Right renal cortex interstitium (tissue), 3 donors: Measurements from ENCODE around the gene ABHD8. TPM values are rescaled to one million over a fixed set of nuclear protein-coding genes. Genes with fewer than 3 reads are reported as not detected.
"Not testable (repeated sequence)": the region's sequence is repeated elsewhere in the genome, so short reads cannot be mapped to it uniquely, and the experiment has no call there.

Experiments
- DNase-seq, 3 donors: peaks; one replicate each; pipeline ENCODE4 v3.0.0-alpha.2; 2013; ENCODE audit warnings: low read depth in 3 of 3, low spot score in 2 of 3
- polyA plus RNA-seq, 3 donors: library from polyadenylated mRNA; unstranded; fragments of 120-200 nt; gene quantifications; one replicate each; pipeline ENCODE4 v1.2.1, GENCODE V29; 2013; ENCODE audit not compliant: insufficient read length in 3 of 3

The ABHD8 gene
- polyA plus RNA-seq, 3 donors: 6.6 to 8.5 (median 7.0) TPM

- DNase-seq: no peak
These were observed 646 bp downstream of the ABHD8 start for GRCh38 chr19:17302391-17303166.

DNA sequence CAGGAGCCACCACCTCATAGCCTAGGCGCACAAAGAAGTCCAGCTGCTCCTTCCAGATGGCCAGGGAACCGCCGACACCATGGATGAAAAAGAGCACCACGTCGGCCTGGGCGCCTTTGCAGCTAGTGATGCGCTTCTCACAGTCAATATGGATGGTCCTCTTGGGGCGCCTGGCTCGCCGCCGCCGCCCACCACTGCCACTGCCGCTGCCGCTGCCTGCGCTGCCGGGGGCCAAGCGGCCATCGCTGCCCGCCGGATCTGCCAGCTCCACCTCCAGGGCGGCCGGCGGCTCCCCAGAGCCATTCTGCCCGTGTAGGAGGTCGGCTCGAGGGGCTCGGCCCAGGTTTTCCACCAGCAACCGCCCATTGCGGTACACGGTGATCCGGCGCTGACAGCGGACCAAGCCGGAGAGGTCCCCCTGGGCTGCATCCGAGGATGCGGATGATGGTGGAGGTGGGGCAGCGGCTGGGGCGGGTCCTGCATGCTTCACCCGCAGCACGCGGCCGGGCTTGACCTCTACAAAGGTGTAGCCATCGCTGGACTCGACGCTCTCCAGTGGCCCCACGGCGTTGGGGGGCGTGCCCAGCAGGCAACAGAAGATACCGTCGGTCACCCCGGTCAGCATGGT is 2.1 kb downstream of the ABHD8 start:
- DNase-seq: no peak

- DNase-seq: no peak
These were observed 6.2 kb downstream of the ABHD8 start for GRCh38 chr19:17296976-17297375.

- DNase-seq: no peak
These were observed 7.0 kb downstream of the ABHD8 start for GRCh38 chr19:17296273-17296672.

DNA sequence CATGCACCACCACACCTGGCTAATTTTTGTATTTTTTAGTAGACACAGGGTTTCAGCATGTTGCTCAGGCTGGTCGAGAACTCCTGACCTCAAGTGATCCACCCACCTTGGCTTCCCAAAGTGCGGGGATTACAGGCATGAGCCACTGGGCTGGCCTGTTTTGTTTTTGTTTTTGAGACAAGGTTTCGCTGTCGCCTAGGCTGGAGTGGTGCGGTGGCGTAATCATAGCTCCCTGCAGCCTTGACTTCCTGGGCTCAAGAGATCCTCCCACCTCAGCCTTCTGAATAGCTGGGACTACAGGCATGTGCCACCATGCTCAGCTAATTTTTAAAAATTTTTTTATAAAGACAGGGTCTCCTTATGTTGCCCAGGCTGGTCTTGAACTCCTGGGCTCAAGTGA is 7.7 kb downstream of the ABHD8 start:
- DNase-seq: not testable (repeated sequence)

- DNase-seq: no peak
These were observed 9.0 kb downstream of the ABHD8 start for GRCh38 chr19:17294051-17294891.

- DNase-seq: no peak
These were observed 9.6 kb downstream of the ABHD8 start for GRCh38 chr19:17293605-17294004.

DNA sequence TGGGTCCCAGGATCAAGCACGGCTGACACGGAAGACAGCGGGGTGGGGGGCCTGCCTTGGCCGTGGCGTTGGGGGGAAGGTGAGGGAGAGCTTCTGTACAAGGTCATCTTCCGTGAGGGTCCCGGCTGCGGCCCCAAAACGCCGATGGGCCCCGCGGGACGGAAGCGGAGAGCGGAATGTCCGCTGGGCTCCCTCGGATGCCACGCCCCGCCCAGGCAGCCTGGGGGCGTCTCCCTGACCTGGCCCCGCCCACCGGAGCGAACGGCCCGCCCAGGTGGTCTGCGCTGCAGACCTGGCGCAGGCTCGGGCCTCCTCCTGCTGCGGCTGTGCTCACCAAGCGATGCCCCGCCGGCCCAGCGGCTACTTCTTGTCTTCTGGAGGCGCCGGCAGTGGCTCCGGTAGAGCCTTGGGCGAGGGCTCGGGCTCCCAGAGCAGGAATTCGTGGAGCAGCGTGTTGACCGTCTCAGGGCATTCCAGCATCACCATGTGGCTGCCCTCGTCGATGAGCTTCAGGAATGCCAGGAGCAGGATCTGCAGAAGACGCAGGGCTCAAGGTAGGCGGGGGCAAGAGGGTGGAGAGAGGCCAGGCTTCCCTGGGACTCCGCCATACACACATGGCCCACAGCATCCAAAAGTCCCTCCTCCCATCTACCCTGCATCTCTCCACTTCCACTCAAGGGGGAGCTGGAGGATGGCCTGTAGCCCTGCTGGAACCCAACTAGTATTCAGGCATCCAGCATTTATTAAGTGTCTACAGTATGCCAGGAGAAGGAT is 10.7 kb downstream of the ABHD8 start:
- DNase-seq: peak in 1 of 3 donors; percentile 61

DNA sequence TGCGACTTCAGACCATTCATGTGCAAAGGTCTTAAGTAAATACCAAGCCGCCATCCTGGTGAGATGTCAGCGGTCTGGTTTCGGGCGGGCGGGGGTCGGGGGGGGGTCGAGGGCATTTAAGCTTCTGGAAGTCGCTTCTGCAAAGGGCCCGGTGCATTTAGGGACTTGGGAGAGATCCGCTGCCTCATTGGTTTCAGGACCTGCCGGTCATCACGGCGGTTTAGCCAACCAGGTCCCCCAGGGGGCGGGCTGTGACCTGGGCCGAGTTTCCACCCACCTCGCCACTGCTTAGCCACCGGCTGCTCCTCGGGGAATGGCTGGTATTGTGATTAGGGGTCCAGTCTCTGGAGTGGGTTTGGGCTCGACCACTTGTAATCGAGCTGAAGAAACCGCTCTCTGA is 13.7 kb downstream of the ABHD8 start:
- DNase-seq: no peak

DNA sequence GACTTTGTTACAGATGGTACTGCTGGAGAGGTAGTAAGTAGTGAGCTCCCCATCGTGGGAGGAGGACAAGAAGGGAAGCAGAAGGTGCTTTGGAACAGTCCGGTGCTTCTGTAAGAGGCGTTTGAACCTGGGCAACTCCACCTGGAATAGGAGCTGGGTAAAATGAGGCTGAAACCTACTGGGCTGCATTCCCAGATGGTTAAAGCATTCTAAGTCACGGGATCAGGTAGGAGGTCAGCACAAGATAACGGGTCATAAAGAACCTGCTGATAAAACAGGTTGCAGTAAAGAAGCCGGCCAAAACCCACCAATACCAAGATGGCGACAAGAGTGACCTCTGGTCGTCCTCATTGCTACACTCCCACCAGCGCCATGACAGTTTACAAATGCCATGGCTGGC is 16.5 kb downstream of the ABHD8 start:
- DNase-seq: no peak

DNA sequence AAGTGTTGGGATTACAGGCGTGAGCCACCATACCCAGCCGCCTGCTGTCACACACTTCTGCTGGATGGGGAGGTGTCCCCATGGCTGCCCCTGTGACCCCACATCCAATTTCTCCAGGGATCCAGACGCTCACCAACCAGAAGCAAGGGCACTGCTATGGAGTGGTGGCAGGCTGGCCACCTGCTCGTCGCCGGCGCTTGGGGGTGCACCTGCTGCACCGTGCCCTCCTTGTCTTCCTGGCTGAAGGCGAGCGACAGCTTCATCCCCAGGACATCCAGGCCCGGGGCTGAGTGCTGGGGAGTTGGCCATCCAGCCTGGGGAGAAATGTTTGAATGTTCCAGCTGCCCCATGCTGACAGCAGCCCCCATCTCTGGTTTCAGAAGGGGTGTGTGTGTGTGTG is 17.0 kb downstream of the ABHD8 start:
- DNase-seq: no peak

DNA sequence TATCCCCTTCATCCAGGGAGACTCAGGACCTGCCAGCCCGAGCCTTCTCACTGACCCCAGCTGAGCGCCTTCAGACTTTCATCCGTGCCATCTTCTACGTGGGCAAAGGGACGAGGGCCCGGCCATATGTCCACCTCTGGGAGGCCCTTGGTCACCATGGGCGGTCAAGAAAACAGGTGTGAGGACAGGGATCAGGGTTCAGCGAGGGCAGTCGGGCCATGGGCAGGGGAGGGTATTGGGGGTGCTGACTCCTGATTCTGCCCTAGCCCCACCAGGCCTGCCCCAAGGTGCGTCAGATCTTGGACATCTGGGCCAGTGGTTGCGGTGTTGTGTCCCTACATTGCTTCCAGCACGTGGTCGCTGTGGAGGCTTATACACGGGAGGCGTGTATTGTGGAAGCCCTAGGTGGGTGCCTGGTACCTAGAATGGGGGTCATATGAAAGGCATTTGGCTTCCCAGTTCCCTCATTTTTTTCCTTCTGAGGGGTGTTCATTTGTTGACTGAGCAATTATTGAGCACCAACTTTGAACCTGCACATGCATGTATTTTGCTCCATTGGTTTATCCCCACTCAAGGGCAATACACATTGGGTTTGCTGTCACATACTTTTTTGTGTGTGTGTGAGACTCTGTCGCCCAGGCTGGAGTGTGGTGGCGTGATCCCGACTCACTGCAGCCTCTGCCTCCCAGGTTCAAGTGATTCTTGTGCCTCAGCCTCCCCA is 17.6 kb downstream of the ABHD8 start:
- no peak for DNase-seq

GRCh38 chr19:17283504-17283996 is 19.7 kb downstream of the ABHD8 start:
- DNase-seq: no peak

DNA sequence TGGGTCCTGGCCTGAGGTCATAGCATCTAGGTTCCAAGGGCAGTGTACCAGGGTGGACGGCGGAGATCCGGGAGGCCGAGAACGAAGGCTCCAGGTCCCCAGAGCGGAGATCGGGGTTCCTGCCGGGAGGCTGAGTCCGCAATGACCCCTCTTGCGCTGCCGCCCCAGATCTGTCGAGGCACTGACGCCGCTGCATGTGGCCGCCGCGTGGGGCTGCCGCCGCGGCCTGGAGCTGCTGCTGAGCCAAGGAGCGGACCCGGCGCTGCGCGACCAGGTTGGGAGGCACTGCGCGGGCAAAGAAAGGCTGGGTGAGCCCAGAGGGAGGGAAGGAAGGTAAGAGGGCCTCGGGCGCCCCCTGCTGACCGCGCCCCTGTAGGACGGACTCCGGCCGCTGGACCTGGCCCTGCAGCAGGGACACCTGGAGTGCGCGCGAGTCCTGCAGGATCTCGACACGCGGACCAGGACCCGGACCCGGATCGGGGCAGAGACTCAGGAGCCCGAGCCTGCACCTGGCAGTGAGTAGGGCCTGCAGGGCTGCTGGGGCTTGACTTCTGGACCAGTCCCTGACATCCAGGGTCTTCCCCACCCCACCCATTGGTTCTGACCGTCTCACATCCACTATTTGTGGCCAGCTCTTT is 20.6 kb downstream of the ABHD8 start:
- DNase-seq: peak in 1 of 3 donors; percentile 58

GRCh38 chr19:17281391-17282304 is 21.6 kb downstream of the ABHD8 start, which contains the start of gene ANKLE1:
Gene ANKLE1 (plus strand): TSS chr19:17281901. CDS start chr19:17281921, 20 bp downstream.
- DNase-seq: no peak

GRCh38 chr19:17279436-17279835 is 23.8 kb downstream of the ABHD8 start:
- no peak for DNase-seq

DNA sequence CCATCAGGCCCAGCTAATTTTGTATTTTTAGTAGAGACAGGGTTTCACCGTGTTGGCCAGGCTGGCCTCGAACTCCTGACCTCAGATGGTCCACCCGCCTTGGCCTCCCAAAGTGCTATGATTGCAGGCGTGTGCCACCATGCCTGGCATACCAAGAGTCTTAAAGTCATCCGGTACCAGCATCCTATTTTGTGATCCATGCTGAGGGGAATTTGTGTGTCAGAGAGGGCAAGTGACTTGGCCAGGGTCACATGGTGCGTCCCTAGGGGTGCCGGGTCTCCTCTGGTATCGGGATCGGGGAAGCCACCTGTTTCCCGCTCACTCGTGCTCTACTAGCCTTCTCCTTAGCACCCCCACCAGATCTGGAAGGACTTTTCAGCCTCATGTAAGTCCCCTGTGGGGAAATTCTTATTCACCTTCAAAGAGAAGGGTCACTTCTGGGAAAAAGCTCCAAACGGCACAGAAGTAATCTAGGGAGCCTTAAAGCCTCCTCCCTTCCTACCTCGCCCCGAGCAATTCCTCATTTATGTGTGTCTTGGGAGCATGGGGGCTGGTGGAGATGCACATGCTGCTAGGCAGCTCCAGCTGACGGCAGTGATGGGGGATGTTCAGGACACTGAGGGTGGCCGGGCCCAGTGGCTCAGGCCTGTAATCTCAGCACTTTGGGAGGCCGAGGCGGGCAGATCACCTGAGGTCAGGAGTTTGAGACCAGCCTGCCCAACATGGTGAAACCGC is 27.6 kb downstream of the ABHD8 start:
- no peak for DNase-seq

DNA sequence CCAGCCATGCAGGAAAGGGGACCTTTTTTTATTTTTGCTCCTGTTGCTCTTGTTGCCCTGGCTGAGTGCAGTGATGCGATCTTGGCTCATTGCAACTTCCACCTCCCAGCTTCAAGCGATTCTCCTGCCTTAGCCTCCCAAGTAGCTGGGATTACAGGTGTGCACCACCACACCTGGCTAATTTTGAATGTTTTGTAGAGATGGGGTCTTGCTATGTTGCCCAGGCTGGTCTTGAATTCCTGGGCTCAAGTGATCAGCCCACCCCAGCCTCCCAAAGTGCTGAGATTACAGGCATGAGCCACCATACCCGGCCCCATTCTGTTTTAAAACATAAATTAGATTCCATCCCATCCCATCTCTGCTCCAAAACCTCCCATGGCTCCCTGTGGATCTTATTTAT is 28.3 kb downstream of the ABHD8 start:
- not testable (repeated sequence) for DNase-seq
